ENCODE results near the gene PRKCSH. TPM values are rescaled to one million over a fixed set of nuclear protein-coding genes. Genes with fewer than 3 reads are reported as not detected.

PRKCSH gene
- total and polyA plus RNA-seq, 2 donors (not counting 1 experiment from before 2014, with no cell fraction given), result 259 to 402 TPM

DNA sequence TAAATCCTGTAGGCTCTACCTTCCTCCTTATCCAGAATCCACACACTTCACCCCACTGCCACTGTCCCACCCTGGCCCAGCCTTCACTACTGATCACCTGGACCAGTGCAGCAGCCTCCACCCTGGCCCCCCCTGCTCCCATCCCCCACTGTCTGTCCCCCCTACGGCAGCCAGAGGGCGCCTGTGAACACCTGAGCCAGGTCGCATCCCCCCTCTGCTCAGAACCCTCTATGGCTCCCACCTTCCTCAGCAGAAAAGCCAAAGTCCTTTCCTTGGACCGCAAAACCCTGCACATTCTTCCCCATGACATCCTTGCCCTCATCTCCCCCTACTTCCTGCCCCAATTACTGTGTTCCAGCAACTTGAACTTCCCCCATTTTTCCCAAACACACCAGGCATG is 24.8 kb downstream of the PRKCSH start:
- Histone ChIP-seq H3K9me3 (ENCODE audit: control extremely low read depth in 1 of 3, control insufficient read depth in 2 of 3, insufficient read depth in 1 of 3, low read length in 2 of 3) (peaks cover 0 to 4% (median 0%) of the 10 kb centered on the region in 3 donors), H3K9ac (ENCODE audit: low read length) (no peak overlapping the region), H3K27ac (ENCODE audit: low read length in 2 of 2) (no peak overlapping the region), H3K4me1 (ENCODE audit: control insufficient read depth in 2 of 2, insufficient read depth in 2 of 2, low read length in 2 of 2) (no peaks in the 10 kb centered on the region), H3K36me3 (replicated peaks in 1 of 2; ENCODE audit: control extremely low read depth in 1 of 2, control insufficient read depth in 1 of 2, extremely low read depth in 1 of 2, insufficient read depth in 2 of 2, low read length in 1 of 2) (no peaks in the 10 kb centered on the region), H3K27me3 (replicated peaks in 1 of 4; ENCODE audit: control extremely low read depth in 1 of 4, control insufficient read depth in 3 of 4, insufficient read depth in 4 of 4, low read length in 3 of 4) (peaks cover 0 to 11% (median 0%) of the 10 kb centered on the region in 4 experiments), H4K20me1 (ENCODE audit: control insufficient read depth, insufficient read depth, low read length, poor library complexity, severe bottlenecking) (no peaks in the 10 kb centered on the region), H3K4me3 (ENCODE audit: control extremely low read depth in 1 of 5, extremely low read depth in 1 of 5, insufficient read depth in 1 of 5, low read depth in 2 of 5, low read length in 4 of 5) (no peak overlapping the region), H3K79me2 (ENCODE audit: control insufficient read depth, insufficient read depth, low read length) (no peaks in the 10 kb centered on the region), H2AFZ (ENCODE audit: insufficient read depth, low read depth, low read length, poor library complexity, severe bottlenecking) (no peak overlapping the region), H3K4me2 (replicated peaks; ENCODE audit: low read depth, low read length, poor library complexity, severe bottlenecking) (no peak overlapping the region)
- TF ChIP-seq EZH2 (IDR thresholded peaks at IDR 0.05; ENCODE audit: borderline replicate concordance, insufficient read depth, low read depth, low read length, poor library complexity, severe bottlenecking), result no peak
- TF ChIP-seq, protein P1, sequence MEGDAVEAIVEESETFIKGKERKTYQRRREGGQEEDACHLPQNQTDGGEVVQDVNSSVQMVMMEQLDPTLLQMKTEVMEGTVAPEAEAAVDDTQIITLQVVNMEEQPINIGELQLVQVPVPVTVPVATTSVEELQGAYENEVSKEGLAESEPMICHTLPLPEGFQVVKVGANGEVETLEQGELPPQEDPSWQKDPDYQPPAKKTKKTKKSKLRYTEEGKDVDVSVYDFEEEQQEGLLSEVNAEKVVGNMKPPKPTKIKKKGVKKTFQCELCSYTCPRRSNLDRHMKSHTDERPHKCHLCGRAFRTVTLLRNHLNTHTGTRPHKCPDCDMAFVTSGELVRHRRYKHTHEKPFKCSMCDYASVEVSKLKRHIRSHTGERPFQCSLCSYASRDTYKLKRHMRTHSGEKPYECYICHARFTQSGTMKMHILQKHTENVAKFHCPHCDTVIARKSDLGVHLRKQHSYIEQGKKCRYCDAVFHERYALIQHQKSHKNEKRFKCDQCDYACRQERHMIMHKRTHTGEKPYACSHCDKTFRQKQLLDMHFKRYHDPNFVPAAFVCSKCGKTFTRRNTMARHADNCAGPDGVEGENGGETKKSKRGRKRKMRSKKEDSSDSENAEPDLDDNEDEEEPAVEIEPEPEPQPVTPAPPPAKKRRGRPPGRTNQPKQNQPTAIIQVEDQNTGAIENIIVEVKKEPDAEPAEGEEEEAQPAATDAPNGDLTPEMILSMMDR (IDR thresholded peaks at IDR 0.05), result no peak
- WGBS (ENCODE audit: insufficient coverage), result 66% methylated on average over 3 of the region's 4 CpGs
- ChIA-PET CTCF (no interaction called here), POLR2A (no interaction called here)
- no peak overlapping the region for H3K4me3 Mint-ChIP-seq
- no peak for ATAC-seq (ENCODE audit: low read depth)
- H3K27ac Mint-ChIP-seq, result no peak overlapping the region
- no peak for DNase-seq
- H3K4me1 Mint-ChIP-seq, result no peaks in the 10 kb centered on the region
- intact Hi-C loops (cut with micrococcal nuclease), result no loop called here
- no peaks in the 10 kb centered on the region for H3K27me3 Mint-ChIP-seq
- no peaks in the 10 kb centered on the region for H3K9me3 Mint-ChIP-seq (ENCODE audit: insufficient read depth)

DNA sequence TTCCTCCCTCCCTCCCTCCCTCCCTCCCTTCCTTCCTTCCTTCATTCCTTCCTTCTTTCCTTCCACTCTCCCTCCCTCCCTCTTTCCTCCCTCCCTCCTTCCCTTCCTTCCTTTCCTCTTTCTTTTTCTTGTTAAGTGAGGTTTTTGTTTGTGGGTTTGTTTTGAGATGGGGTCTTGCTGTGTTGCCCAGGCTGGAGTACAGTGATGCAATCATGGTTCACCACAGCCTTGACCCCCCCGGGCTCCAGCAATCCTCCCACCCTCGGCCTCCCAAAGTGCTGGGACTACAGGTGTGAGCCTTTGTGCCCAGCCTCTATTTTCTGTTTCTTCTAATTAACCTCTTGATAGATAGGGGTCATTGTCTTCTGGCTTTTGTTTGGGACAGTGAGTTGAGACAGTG is 26.0 kb downstream of the PRKCSH start:
- CTCF ChIA-PET, result interaction anchor here (0.6 kb wide), 1 partner anchor 131 kb away, joined by 3 read pairs; no protein-coding TSS in a partner anchor
- Mint-ChIP-seq H3K4me3 (no peak overlapping the region), H3K9me3 (ENCODE audit: insufficient read depth) (no peaks in the 10 kb centered on the region), H3K4me1 (no peaks in the 10 kb centered on the region), H3K27ac (no peak overlapping the region), H3K27me3 (no peaks in the 10 kb centered on the region)
- H3K27ac ChIP-seq (ENCODE audit: low read length in 2 of 2), result no peak overlapping the region
- no peak overlapping the region for H3K9ac ChIP-seq (ENCODE audit: low read length)
- intact Hi-C loops (cut with micrococcal nuclease), result no loop called here
- peaks cover 0 to 4% (median 0%) of the 10 kb centered on the region in 3 donors for H3K9me3 ChIP-seq (ENCODE audit: control extremely low read depth in 1 of 3, control insufficient read depth in 2 of 3, insufficient read depth in 1 of 3, low read length in 2 of 3)
- no peak overlapping the region for H3K4me2 ChIP-seq (replicated peaks; ENCODE audit: low read depth, low read length, poor library complexity, severe bottlenecking)
- no peaks in the 10 kb centered on the region for H3K79me2 ChIP-seq (ENCODE audit: control insufficient read depth, insufficient read depth, low read length)
- WGBS (ENCODE audit: insufficient coverage), result no CpG with 5 or more reads among the region's 2 CpGs
- DNase-seq (no peak), ATAC-seq (ENCODE audit: low read depth) (no peak)
- H4K20me1 ChIP-seq (ENCODE audit: control insufficient read depth, insufficient read depth, low read length, poor library complexity, severe bottlenecking), result no peaks in the 10 kb centered on the region
- POLR2A ChIA-PET, result no interaction called here
- no peaks in the 10 kb centered on the region for H3K36me3 ChIP-seq (replicated peaks in 1 of 2; ENCODE audit: control extremely low read depth in 1 of 2, control insufficient read depth in 1 of 2, extremely low read depth in 1 of 2, insufficient read depth in 2 of 2, low read length in 1 of 2)
- TF ChIP-seq, protein P1 (IDR thresholded peaks at IDR 0.05), result no peak
- TF ChIP-seq EZH2 (IDR thresholded peaks at IDR 0.05; ENCODE audit: borderline replicate concordance, insufficient read depth, low read depth, low read length, poor library complexity, severe bottlenecking), result no peak
- H3K4me1 ChIP-seq (ENCODE audit: control insufficient read depth in 2 of 2, insufficient read depth in 2 of 2, low read length in 2 of 2), result no peaks in the 10 kb centered on the region
- H2AFZ ChIP-seq (ENCODE audit: insufficient read depth, low read depth, low read length, poor library complexity, severe bottlenecking), result no peak overlapping the region
- no peak overlapping the region for H3K4me3 ChIP-seq (ENCODE audit: control extremely low read depth in 1 of 5, extremely low read depth in 1 of 5, insufficient read depth in 1 of 5, low read depth in 2 of 5, low read length in 4 of 5)
- peaks cover 0 to 11% (median 0%) of the 10 kb centered on the region in 4 experiments for H3K27me3 ChIP-seq (replicated peaks in 1 of 4; ENCODE audit: control extremely low read depth in 1 of 4, control insufficient read depth in 3 of 4, insufficient read depth in 4 of 4, low read length in 3 of 4)
